GM18858 (cell line): ENCODE measurements around the gene PDE1A.
"Not testable (repeated sequence)": the region's sequence is repeated elsewhere in the genome, so short reads cannot be mapped to it uniquely, and the experiment has no call there.

Experiments used
- ATAC-seq: cut with Tn5 transposase; IDR thresholded peaks from one replicate; pipeline ENCODE4 v1.9.1; 2021; ENCODE audit not compliant: unreplicated experiment

The PDE1A gene

DNA sequence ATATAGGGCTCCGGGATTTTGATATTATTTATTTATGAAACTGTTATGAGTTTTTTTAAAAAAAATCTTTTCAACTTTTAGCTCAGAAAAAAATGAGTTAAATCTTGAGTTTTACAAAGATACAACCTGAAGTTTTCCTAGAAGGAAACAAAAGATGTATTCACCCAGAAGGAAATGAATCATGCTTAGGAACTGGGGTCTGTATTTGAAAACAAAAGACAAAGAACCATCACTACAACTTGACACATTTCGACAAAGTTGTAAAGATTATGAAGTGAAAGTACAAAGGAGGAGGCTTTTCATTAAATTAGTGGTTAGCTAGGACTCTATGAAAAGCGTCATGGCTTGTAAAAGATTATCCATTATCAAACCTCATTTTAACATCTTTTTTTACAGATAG, 143.3 kb downstream of the PDE1A start:
- no peak for ATAC-seq

DNA sequence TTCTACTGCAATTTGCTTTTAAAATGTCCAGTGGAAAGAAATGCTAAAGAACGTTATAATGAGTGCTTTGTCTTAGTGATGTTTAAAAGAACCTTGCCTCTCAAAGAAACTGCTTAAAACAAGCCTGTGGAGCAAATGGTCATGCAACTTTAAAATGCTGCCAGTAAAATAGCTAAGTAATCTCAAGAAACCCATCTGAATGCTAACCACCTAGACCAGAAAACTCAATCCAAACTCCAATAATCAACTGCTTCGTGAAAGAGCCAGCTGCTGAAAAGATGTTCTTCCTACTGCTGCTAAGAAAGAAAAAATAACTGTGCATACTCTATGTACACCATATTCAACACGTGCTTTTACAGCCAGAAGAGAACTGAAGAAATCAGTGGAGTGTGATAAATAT, 145.6 kb downstream of the PDE1A start:
- ATAC-seq = no peak

- ATAC-seq = no peak
These were observed 146.7 kb downstream of the PDE1A start for GRCh38 chr2:182280118-182280517.

GRCh38 chr2:182276662-182277061, 150.2 kb downstream of the PDE1A start:
- ATAC-seq = not testable (repeated sequence)

GRCh38 chr2:182267971-182268370, 158.9 kb downstream of the PDE1A start:
- no peak for ATAC-seq

- ATAC-seq = no peak
These were observed 159.9 kb downstream of the PDE1A start for GRCh38 chr2:182266909-182267308.

DNA sequence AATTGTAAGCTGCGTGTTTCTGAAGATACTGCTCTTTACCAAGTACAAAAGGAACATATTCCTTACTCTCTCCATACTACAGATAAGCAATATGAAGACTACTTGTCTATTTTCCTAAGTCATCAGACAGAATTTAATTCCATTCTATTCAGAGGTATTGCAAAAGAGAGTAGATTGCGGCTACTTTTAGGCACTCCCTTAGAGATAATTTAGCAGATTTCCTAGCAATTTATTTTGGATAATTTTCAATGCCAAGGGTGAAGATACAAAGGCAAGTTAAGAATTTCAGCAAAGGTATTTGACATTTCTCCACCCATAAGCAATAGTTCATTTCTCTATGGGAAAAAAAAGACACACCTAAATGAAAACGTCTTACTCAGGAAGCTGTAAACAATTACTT, 161.1 kb downstream of the PDE1A start:
- ATAC-seq = no peak

- no peak for ATAC-seq
These were observed 164.9 kb downstream of the PDE1A start for GRCh38 chr2:182261860-182262387.

GRCh38 chr2:182259629-182260150, 167.1 kb downstream of the PDE1A start:
- ATAC-seq = no peak

DNA sequence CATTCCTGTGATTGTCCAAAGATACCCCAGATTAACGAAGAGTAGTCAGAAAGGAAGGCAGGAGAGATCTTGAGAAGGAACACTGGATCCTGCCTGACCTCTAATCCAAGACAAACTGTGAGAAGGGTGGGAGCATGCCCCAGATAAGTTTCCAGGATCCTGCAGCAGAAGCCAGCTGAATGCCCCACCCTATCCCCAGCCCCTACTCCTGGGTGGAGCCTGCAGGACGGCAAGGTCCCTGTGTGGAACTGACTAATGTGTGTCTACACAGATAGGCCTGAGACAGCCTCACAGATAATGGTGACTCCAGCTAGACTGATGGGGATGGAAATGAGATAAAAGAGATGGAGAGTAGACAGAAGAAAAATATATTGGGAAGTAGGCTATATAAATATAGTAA, 174.3 kb downstream of the PDE1A start:
- ATAC-seq = no peak

- no peak for ATAC-seq
These were observed 177.9 kb downstream of the PDE1A start for GRCh38 chr2:182248898-182249297.

DNA sequence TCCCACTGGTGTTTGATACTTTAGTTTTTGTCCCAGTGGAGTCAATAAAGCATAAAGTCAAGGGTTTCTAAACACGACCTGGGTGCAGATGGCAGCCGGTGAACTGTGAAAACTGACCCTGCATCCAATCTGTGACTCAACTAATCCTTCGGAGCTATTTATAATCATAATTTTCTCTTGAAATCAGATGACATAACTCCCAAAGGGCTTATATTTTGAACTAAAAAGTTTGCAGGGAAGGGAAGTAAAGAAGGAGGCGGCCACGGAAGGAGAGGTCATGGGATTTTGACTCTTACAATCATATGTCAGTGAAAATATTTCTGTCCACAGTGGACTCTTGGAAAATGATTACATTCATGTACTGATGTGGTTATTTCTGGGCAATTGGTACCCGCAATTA, 178.5 kb downstream of the PDE1A start:
- no peak for ATAC-seq

DNA sequence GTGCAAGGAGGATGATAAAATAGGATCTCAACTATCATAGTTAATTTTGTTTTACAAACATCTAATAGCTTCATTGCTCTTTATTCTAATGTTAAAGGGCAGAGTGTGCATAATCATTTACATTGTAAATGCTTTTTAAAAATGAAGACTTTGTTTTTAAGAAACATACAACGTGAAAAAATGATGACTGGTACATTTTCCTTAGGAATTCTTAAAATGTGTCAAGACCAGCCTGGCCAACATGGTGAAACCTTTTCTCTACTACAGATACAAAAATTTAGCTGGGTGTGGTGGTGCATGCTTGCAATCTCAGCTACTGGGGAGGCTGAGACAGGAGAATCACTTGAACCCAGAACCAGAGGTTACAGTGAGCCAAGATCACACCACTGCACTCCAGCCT, 179.0 kb downstream of the PDE1A start:
- ATAC-seq = no peak

- peak; percentile 72 for ATAC-seq
These were observed 180.9 kb downstream of the PDE1A start for GRCh38 chr2:182245963-182246362.

DNA sequence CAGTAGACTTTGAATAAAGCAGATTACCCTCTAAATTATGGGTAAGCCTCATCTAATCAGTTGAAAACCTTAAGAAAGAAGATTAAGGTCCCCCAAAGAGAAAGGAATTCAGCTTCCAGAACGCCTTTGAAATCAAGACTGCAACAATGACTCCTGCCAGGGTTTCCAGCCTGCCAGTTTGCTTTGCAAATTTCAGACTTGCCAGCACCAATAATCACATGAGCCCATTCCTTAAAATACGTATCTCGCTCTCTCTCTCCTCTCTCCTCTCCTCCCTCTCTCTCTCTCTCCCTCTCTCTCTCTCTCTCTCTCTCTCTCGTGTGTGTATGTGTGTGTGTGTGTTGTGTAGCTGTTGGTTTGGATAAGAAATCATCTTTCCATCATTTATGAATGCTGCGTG, 184.2 kb downstream of the PDE1A start:
- no peak for ATAC-seq

DNA sequence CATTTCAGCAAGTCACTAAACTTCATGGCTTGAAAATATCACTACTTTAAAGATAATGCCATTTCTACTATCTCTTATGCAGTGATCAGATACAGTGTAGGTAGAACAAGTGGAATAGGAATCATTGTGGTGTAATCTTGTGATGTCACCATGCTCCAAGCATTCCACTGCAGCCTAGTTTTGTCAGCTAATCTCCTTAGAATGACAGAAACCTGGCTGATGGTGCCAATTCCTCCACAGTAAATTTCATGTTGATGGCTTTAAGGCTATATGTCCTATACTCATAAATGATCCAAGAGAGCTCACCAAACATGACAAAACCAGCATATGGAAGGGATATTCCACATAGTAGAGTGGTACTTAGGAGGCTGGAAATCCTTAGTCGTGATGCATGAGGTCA, 184.9 kb downstream of the PDE1A start:
- no peak for ATAC-seq

DNA sequence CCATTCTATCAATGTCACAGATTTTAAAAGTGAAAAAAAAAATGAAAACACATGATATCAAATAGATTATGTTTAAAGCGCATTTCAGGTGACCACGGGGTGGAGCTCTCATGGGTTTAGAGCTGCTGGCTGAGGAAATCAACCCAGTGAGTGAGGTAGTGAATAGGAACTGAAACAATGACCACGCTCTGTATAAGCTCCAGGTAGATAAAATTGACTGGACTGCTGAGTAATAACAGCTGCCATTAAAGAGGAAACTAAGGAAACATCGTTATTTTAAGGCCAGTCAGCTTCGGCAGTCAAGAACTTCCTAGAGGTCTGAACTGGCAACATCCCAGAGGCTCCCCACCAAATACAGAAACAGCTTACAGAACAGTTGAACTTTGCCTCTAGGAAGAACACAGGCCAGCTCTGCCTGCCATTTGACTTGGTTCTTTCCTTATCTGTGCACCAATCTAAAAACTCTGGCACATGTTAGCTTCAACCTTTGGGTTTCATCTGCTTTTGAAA, 185.9 kb downstream of the PDE1A start:
- ATAC-seq = peak; percentile 100

DNA sequence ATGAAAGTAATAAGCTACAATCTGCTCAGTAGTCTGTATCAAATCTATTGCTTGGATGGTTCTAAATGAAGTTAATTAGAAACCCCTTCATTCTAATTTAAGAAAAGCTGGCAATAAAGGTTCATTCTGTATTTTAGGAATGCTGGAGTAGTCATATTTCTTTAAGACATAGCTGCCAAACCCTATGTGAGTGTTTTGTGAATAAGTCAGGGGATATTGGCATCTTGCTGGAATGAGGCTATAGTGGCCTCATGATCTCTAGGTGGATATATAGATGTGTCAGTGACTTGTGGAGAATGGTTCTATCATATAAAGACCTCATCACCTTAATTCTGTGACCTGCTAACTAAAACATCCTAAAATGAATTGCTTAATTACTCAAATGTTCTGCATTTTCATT, 196.3 kb downstream of the PDE1A start:
- ATAC-seq = no peak

DNA sequence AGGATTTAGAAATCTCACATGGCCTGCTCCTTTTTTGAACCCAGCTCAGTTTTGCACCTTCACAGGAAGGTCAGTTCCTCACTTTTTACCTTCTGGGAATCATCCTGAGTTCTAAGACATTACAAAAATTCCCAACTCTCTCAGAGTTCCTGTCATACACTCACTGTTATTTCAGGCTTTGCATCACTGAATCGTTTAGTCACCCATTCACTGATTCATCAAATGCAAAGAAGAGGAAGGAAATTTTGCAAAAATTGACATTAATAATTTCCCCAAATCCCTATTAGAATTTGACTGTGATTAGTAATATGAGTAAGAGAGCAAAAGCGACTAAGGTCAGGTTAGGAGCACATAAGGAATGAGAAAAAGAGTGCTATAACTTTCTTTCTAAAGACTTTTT, 197.5 kb downstream of the PDE1A start:
- ATAC-seq = no peak

- no peak for ATAC-seq
These were observed 198.1 kb downstream of the PDE1A start for GRCh38 chr2:182228741-182229140.

DNA sequence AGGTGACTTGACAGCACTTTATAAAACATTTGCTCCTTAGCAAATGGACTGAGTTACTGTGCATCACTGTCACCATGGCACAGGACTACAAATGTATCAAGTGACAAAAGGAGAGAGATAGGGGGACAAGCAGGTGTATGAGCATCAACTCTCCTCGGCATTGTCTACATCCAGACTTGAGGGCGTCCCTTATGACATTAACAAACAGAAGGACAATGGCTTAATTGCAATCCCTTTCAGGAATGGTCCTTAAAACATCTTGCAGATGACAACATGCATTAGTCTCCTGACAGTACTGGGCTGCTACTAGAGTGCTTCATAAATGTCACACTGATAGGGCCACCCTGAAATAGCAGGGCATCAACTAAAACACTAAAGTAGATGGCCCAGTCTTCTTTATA, 198.8 kb downstream of the PDE1A start:
- no peak for ATAC-seq

GRCh38 chr2:182226807-182227206, 200.0 kb downstream of the PDE1A start:
- ATAC-seq = no peak

- no peak for ATAC-seq
These were observed 202.2 kb downstream of the PDE1A start for GRCh38 chr2:182224669-182225068.
